Neuronal stem cell (in vitro differentiated cells): ENCODE data around the gene FLRT2.

Experiments
- DNase-seq: peaks from one replicate; pipeline ENCODE4 v3.0.0-alpha.2; 2013; ENCODE audit warnings: low spot score
- H2AFZ ChIP-seq: one replicate; pipeline ENCODE4 v1.6.1; 2013; ENCODE audit warnings: mild to moderate bottlenecking, low read length, inconsistent platforms
- H2AK5ac ChIP-seq: 2 replicates; pipeline ENCODE4 v1.6.1; 2013; ENCODE audit warnings: low read depth, mild to moderate bottlenecking, inconsistent platforms, low read length, moderate library complexity, mixed read lengths
- H2BK120ac ChIP-seq: 2 replicates; pipeline ENCODE4 v1.6.1; 2013; ENCODE audit warnings: low read depth, mild to moderate bottlenecking, inconsistent platforms, low read length, moderate library complexity, mixed read lengths
- H2BK12ac ChIP-seq: one replicate; pipeline ENCODE4 v1.6.1; 2013; ENCODE audit warnings: low read length, inconsistent platforms
- H2BK15ac ChIP-seq: 2 replicates; pipeline ENCODE4 v1.6.1; 2013; ENCODE audit warnings: mild to moderate bottlenecking, low read length, inconsistent platforms, mixed read lengths
- H2BK5ac ChIP-seq: one replicate; pipeline ENCODE4 v1.6.1; 2013; ENCODE audit warnings: inconsistent platforms, mild to moderate bottlenecking, low read length, moderate library complexity
- H3K14ac ChIP-seq: one replicate; pipeline ENCODE4 v1.6.1; 2013; ENCODE audit warnings: low read length, inconsistent platforms
- H3K18ac ChIP-seq: 2 replicates; pipeline ENCODE4 v1.6.1; 2013; ENCODE audit warnings: low read length, inconsistent platforms
- H3K23ac ChIP-seq: 2 replicates; pipeline ENCODE4 v1.6.1; 2013; ENCODE audit warnings: low read depth, mild to moderate bottlenecking, mixed read lengths, low read length, inconsistent platforms; ENCODE audit not compliant: poor library complexity
- H3K27ac ChIP-seq: replicated peaks from 3 replicates; pipeline ENCODE4 v1.5.1; 2013; ENCODE audit warnings: low read length, inconsistent platforms
- H3K27me3 ChIP-seq, 3 experiments: 2 replicates each; pipeline ENCODE4 v1.6.1; 2013; ENCODE audit warnings: low read length in 3 of 3, mild to moderate bottlenecking in 2 of 3, inconsistent platforms in 1 of 3, low read depth in 1 of 3, mixed read lengths in 1 of 3, moderate library complexity in 1 of 3; ENCODE audit not compliant: control insufficient read depth in 3 of 3, insufficient read depth in 3 of 3
- H3K36me3 ChIP-seq, 2 donors: replicated peaks in 1 of 2; 2 replicates each; pipeline ENCODE4 v1.6.1; 2013; ENCODE audit warnings: low read length in 2 of 2; ENCODE audit not compliant: control insufficient read depth in 2 of 2, insufficient read depth in 2 of 2
- H3K4ac ChIP-seq: 2 replicates; pipeline ENCODE4 v1.6.1; 2013; ENCODE audit warnings: inconsistent platforms, mild to moderate bottlenecking, low read length, moderate library complexity
- H3K4me1 ChIP-seq, 2 donors: 1 replicate in 1 of 2; 2 replicates in 1 of 2; pipeline ENCODE4 v1.6.1; 2013; ENCODE audit warnings: low read length in 2 of 2, low read depth in 1 of 2; ENCODE audit not compliant: control insufficient read depth in 2 of 2, insufficient read depth in 1 of 2
- H3K4me2 ChIP-seq: one replicate; pipeline ENCODE4 v1.6.1; 2013; ENCODE audit warnings: mild to moderate bottlenecking, low read length, inconsistent platforms; ENCODE audit not compliant: insufficient read depth, poor library complexity, severe bottlenecking
- H3K4me3 ChIP-seq, 2 donors: 2 replicates each; pipeline ENCODE4 v1.5.1; 2013; ENCODE audit warnings: low read length in 2 of 2, mild to moderate bottlenecking in 2 of 2, inconsistent platforms in 1 of 2, moderate library complexity in 1 of 2
- H3K79me1 ChIP-seq: one replicate; pipeline ENCODE4 v1.6.1; 2013; ENCODE audit warnings: low read depth, mild to moderate bottlenecking, inconsistent platforms, low read length, moderate library complexity
- H3K9ac ChIP-seq: one replicate; pipeline ENCODE4 v1.6.1; 2013; ENCODE audit warnings: mild to moderate bottlenecking, low read depth, low read length, inconsistent platforms; ENCODE audit not compliant: poor library complexity
- H3K9me3 ChIP-seq, 2 donors: replicated peaks in 1 of 2; 2 replicates each; pipeline versions ENCODE3 to v1.6.1; 2013; ENCODE audit warnings: low read length in 2 of 2, mild to moderate bottlenecking in 2 of 2, inconsistent platforms in 1 of 2, low read depth in 1 of 2, mixed read lengths in 1 of 2, moderate library complexity in 1 of 2; ENCODE audit not compliant: control insufficient read depth in 2 of 2, insufficient read depth in 1 of 2
- H4K8ac ChIP-seq: one replicate; pipeline ENCODE4 v1.6.1; 2013; ENCODE audit warnings: low read depth, mild to moderate bottlenecking, inconsistent platforms, low read length, moderate library complexity
- H4K91ac ChIP-seq: one replicate; pipeline ENCODE4 v1.6.1; 2013; ENCODE audit warnings: low read length, low read depth, mild to moderate bottlenecking, inconsistent platforms; ENCODE audit not compliant: poor library complexity
- WGBS, 2 donors: extraction: QIAGEN DNeasy Blood & Tissue Kit; methylation state at CpG; one replicate each; pipeline ENCODE4 v1.1.7; 2013; ENCODE audit warnings: missing lambda C conversion rate in 2 of 2, mixed read lengths in 1 of 2; ENCODE audit not compliant: insufficient read length in 2 of 2, insufficient replicate concordance in 1 of 2; ENCODE audit errors: extremely low coverage in 2 of 2; 5-methylcytosine and 5-hydroxymethylcytosine counted together

Gene FLRT2

DNA sequence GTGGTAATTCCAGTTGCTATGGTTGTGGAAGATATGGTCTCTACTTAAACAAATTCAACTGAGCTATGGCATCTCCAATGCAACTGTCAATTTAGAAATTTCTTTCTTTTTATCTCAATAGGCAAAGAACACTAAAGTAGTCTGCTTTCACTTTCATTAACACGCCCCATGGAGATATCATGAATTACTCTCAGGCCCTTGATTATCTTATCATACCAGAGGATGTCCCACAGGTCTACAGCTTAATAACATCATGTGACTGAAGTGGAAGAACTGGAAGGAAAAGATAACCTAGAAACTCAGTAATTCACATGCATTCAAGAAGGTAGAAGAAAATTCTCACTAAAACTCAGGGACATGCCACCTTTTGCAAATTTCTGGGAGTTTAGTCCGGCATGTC lies 114.3 kb downstream of the FLRT2 start:
- Histone ChIP-seq H3K9ac (no peak overlapping the region), H2BK12ac (no peak overlapping the region), H3K14ac (no peak overlapping the region), H3K27ac (no peak overlapping the region), H3K79me1 (no peaks in the 10 kb centered on the region), H3K4me2 (no peak overlapping the region), H2BK5ac (no peak overlapping the region), H2BK15ac (no peak overlapping the region), H2BK120ac (no peak overlapping the region), H3K9me3 (no peaks in the 10 kb centered on the region), H3K18ac (no peak overlapping the region), H3K4ac (no peak overlapping the region), H3K23ac (no peak overlapping the region), H4K91ac (no peak overlapping the region), H3K4me1 (no peaks in the 10 kb centered on the region), H2AK5ac (no peak overlapping the region), H3K36me3 (no peaks in the 10 kb centered on the region), H3K4me3 (no peak overlapping the region), H2AFZ (no peak overlapping the region), H4K8ac (no peak overlapping the region), H3K27me3 (no peaks in the 10 kb centered on the region)
- no CpG with 5 or more reads among the region's 2 CpGs for WGBS, 2 donors
- DNase-seq: no peak

- WGBS, 2 donors: no CpG with 5 or more reads among the region's 2 CpGs
- DNase-seq: no peak
- Histone ChIP-seq H3K27me3 (no peaks in the 10 kb centered on the region), H3K79me1 (no peaks in the 10 kb centered on the region), H3K27ac (no peak overlapping the region), H3K4me3 (no peak overlapping the region), H2BK5ac (no peak overlapping the region), H3K18ac (no peak overlapping the region), H3K14ac (no peak overlapping the region), H2BK15ac (no peak overlapping the region), H2AFZ (no peak overlapping the region), H3K4ac (no peak overlapping the region), H4K8ac (no peak overlapping the region), H3K23ac (no peak overlapping the region), H2BK12ac (no peak overlapping the region), H3K4me1 (no peaks in the 10 kb centered on the region), H2AK5ac (no peak overlapping the region), H3K9ac (no peak overlapping the region), H3K4me2 (no peak overlapping the region), H3K36me3 (no peaks in the 10 kb centered on the region), H2BK120ac (no peak overlapping the region), H4K91ac (no peak overlapping the region), H3K9me3 (no peaks in the 10 kb centered on the region)
Observed at GRCh38 chr14:85653029-85653428, 123.1 kb downstream of the FLRT2 start.

- no CpG with 5 or more reads among the region's 2 CpGs for WGBS, 2 donors
- Histone ChIP-seq H4K8ac (no peak overlapping the region), H4K91ac (no peak overlapping the region), H3K4ac (no peak overlapping the region), H3K9ac (no peak overlapping the region), H2AFZ (no peak overlapping the region), H3K36me3 (no peaks in the 10 kb centered on the region), H3K27ac (no peak overlapping the region), H2BK12ac (no peak overlapping the region), H3K4me1 (no peaks in the 10 kb centered on the region), H2BK5ac (no peak overlapping the region), H3K18ac (no peak overlapping the region), H3K23ac (no peak overlapping the region), H3K79me1 (no peaks in the 10 kb centered on the region), H2AK5ac (no peak overlapping the region), H2BK15ac (no peak overlapping the region), H3K27me3 (no peaks in the 10 kb centered on the region), H3K4me2 (no peak overlapping the region), H3K9me3 (no peaks in the 10 kb centered on the region), H3K14ac (no peak overlapping the region), H3K4me3 (no peak overlapping the region), H2BK120ac (no peak overlapping the region)
- DNase-seq: no peak
Observed at GRCh38 chr14:85660243-85660922, 130.4 kb downstream of the FLRT2 start.

- no peak overlapping the region for H3K4ac ChIP-seq
- no peak overlapping the region for H3K23ac ChIP-seq
- no peaks in the 10 kb centered on the region for H3K4me1 ChIP-seq
- H3K9ac ChIP-seq: no peak overlapping the region
- H3K9me3 ChIP-seq: no peaks in the 10 kb centered on the region
- H3K4me2 ChIP-seq: no peak overlapping the region
- no peak overlapping the region for H2AK5ac ChIP-seq
- no peak overlapping the region for H2BK12ac ChIP-seq
- no peaks in the 10 kb centered on the region for H3K36me3 ChIP-seq
- no CpG with 5 or more reads among the region's 9 CpGs for WGBS, 2 donors
- H2BK5ac ChIP-seq: no peak overlapping the region
- no peak overlapping the region for H3K14ac ChIP-seq
- no peaks in the 10 kb centered on the region for H3K27me3 ChIP-seq
- H4K8ac ChIP-seq: no peak overlapping the region
- DNase-seq: no peak
- H2AFZ ChIP-seq: no peak overlapping the region
- H3K18ac ChIP-seq: no peak overlapping the region
- H3K27ac ChIP-seq: no peak overlapping the region
- no peak overlapping the region for H3K4me3 ChIP-seq
- no peak overlapping the region for H4K91ac ChIP-seq
- H3K79me1 ChIP-seq: no peaks in the 10 kb centered on the region
- H2BK15ac ChIP-seq: no peak overlapping the region
- no peak overlapping the region for H2BK120ac ChIP-seq
Observed at GRCh38 chr14:85662096-85662495, 132.2 kb downstream of the FLRT2 start.
